HFF-Myc (cell line): ENCODE data around the gene CKAP2L.

Experiments
- DNase-seq: peaks from one replicate; pipeline ENCODE4 v3.0.0-alpha.2; 2011; ENCODE audit warnings: low read depth; ENCODE audit errors: extremely low read depth
- H3K4me3 ChIP-seq: replicated peaks from 2 replicates; pipeline ENCODE4 v1.5.1; 2011; ENCODE audit warnings: low read depth, mild to moderate bottlenecking, control low read depth, low read length
- CTCF ChIP-seq: IDR thresholded peaks from 2 replicates; pipeline ENCODE4 v1.5.1; 2012; ENCODE audit warnings: mild to moderate bottlenecking, low read depth, low read length, control low read depth; ENCODE audit errors: missing control alignments

CKAP2L gene

GRCh38 chr2:112791019-112791418 lies 26.6 kb upstream of the CKAP2L start:
- no peak for DNase-seq
- no peak overlapping the region for H3K4me3 ChIP-seq
- no peak for TF ChIP-seq CTCF

- no peak overlapping the region for H3K4me3 ChIP-seq
- no peak for TF ChIP-seq CTCF
- DNase-seq, result no peak
These were observed 25.9 kb upstream of the CKAP2L start for GRCh38 chr2:112790305-112790704.

- TF ChIP-seq CTCF, result no peak
- no peak overlapping the region for H3K4me3 ChIP-seq
- DNase-seq, result no peak
These were observed 24.8 kb upstream of the CKAP2L start for GRCh38 chr2:112789186-112789585.

- no peak for DNase-seq
- no peak for TF ChIP-seq CTCF
- H3K4me3 ChIP-seq, result no peak overlapping the region
These were observed 24.2 kb upstream of the CKAP2L start for GRCh38 chr2:112788653-112789052.

- TF ChIP-seq CTCF, result no peak
- DNase-seq, result no peak
- no peak overlapping the region for H3K4me3 ChIP-seq
These were observed 23.5 kb upstream of the CKAP2L start for GRCh38 chr2:112787729-112788393.

GRCh38 chr2:112787294-112787693 lies 22.9 kb upstream of the CKAP2L start:
- no peak overlapping the region for H3K4me3 ChIP-seq
- DNase-seq, result no peak
- TF ChIP-seq CTCF, result no peak
